Measurements from ENCODE around the gene GABRQ.
"Not testable (repeated sequence)": the region's sequence is repeated elsewhere in the genome, so short reads cannot be mapped to it uniquely, and the experiment has no call there.

DNA sequence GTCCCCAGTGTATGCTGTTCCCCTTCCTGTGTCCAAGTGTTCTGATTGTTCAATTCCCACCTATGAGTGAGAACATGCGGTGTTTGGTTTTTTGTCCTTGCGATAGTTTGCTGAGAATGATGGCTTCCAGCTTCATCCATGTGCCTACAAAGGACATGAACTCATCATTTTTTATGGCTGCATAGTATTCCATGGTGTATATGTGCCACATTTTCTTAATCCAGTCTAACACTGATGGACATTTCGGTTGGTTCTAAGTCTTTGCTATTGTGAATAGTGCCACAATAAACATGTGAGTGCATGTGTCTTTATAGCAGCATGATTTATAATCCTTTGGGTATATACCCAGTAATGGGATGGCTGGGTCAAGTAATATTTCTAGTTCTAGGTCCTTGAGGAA lies 37.0 kb downstream of the GABRQ start:
- TF ChIP-seq, protein P1, sequence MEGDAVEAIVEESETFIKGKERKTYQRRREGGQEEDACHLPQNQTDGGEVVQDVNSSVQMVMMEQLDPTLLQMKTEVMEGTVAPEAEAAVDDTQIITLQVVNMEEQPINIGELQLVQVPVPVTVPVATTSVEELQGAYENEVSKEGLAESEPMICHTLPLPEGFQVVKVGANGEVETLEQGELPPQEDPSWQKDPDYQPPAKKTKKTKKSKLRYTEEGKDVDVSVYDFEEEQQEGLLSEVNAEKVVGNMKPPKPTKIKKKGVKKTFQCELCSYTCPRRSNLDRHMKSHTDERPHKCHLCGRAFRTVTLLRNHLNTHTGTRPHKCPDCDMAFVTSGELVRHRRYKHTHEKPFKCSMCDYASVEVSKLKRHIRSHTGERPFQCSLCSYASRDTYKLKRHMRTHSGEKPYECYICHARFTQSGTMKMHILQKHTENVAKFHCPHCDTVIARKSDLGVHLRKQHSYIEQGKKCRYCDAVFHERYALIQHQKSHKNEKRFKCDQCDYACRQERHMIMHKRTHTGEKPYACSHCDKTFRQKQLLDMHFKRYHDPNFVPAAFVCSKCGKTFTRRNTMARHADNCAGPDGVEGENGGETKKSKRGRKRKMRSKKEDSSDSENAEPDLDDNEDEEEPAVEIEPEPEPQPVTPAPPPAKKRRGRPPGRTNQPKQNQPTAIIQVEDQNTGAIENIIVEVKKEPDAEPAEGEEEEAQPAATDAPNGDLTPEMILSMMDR (conservative IDR thresholded peaks at IDR 0.05; ENCODE audit: low read depth, low read length) = not testable (repeated sequence)
- TF ChIP-seq EZH2 (IDR thresholded peaks at IDR 0.05; ENCODE audit: borderline replicate concordance, low read depth, low read length, poor library complexity, severe bottlenecking) = not testable (repeated sequence)
